H1 (cell line): ENCODE results near the gene DOCK10. TPM values are rescaled to one million over a fixed set of nuclear protein-coding genes. Genes with fewer than 3 reads are reported as not detected.

ENCODE experiments used
- CTCF ChIA-PET: fragments of 300-600 bp; sonication (Branson Sonifier 250); formaldehyde crosslinking; loops from one replicate; lab custom pipeline; 2021; ENCODE audit not compliant: partially characterized antibody; lab: Charles Lee
- POLR2A ChIA-PET: fragments of 300-600 bp; sonication (Branson Sonifier 250); formaldehyde crosslinking; loops from one replicate; lab custom pipeline; 2021; ENCODE audit warnings: inconsistent platforms; ENCODE audit not compliant: partially characterized antibody; lab: Charles Lee
- DNase-seq, 2 experiments: peaks; one replicate each; pipeline versions ENCODE4 v3.0.0 to v3.0.0-alpha.2; 2010 to 2022; ENCODE audit warnings: low spot score in 2 of 2, low read depth in 1 of 2, mixed read lengths in 1 of 2
- FAIRE-seq: peaks from 2 replicates; lab custom pipeline; 2011; peaks lifted over from hg19 to GRCh38; lab: Jason Lieb, UNC
- H2AFZ ChIP-seq: 2 replicates; pipeline ENCODE4 v1.8.1; 2012; ENCODE audit warnings: low read length, inconsistent platforms
- H2AK5ac ChIP-seq: 2 replicates; pipeline ENCODE4 v1.6.1; 2013; ENCODE audit warnings: low read depth, low read length
- H2BK120ac ChIP-seq: replicated peaks from 2 replicates; pipeline ENCODE3; 2013; ENCODE audit warnings: low read depth, low read length, inconsistent platforms
- H2BK12ac ChIP-seq: 2 replicates; pipeline ENCODE4 v1.6.1; 2013; ENCODE audit warnings: low read depth, low read length
- H2BK15ac ChIP-seq: 2 replicates; pipeline ENCODE4 v1.6.1; 2013; ENCODE audit warnings: low read length
- H2BK20ac ChIP-seq: 2 replicates; pipeline ENCODE4 v1.6.1; 2013; ENCODE audit warnings: low read length
- H2BK5ac ChIP-seq: 2 replicates; pipeline ENCODE4 v1.6.1; 2013; ENCODE audit warnings: low read depth, low read length
- H3K14ac ChIP-seq: 2 replicates; pipeline ENCODE4 v1.6.1; 2013; ENCODE audit warnings: inconsistent platforms; ENCODE audit not compliant: insufficient read length
- H3K18ac ChIP-seq: 2 replicates; pipeline ENCODE4 v1.6.1; 2013; ENCODE audit warnings: low read length; ENCODE audit errors: extremely low read depth
- H3K23ac ChIP-seq: 2 replicates; pipeline ENCODE4 v1.6.1; 2013; ENCODE audit warnings: inconsistent platforms; ENCODE audit not compliant: insufficient read length
- H3K23me2 ChIP-seq: 2 replicates; pipeline ENCODE4 v1.6.1; 2013; ENCODE audit warnings: low read depth, low read length
- H3K27ac ChIP-seq: 2 replicates; pipeline ENCODE4 v1.6.1; 2011; ENCODE audit warnings: low read depth, low read length, inconsistent platforms
- H3K27me3 ChIP-seq, 4 experiments: replicated peaks in 1 of 4; 1 replicate in 1 of 4; 2 replicates in 3 of 4; pipeline versions ENCODE4 v1.6.1 to v1.8.1; 2011 to 2013; ENCODE audit warnings: low read length in 3 of 4, mild to moderate bottlenecking in 3 of 4, inconsistent platforms in 2 of 4, mixed read lengths in 2 of 4, moderate library complexity in 1 of 4; ENCODE audit not compliant: control insufficient read depth in 3 of 4, insufficient read depth in 3 of 4; ENCODE audit errors: extremely low read depth in 1 of 4
- H3K36me3 ChIP-seq, 4 experiments: 2 replicates each; pipeline versions ENCODE4 v1.6.1 to v1.8.1; 2011 to 2013; ENCODE audit warnings: mild to moderate bottlenecking in 4 of 4, low read length in 3 of 4, moderate library complexity in 2 of 4, control low read depth in 1 of 4, inconsistent platforms in 1 of 4; ENCODE audit not compliant: insufficient read depth in 4 of 4, control insufficient read depth in 2 of 4
- H3K4ac ChIP-seq: replicated peaks from 2 replicates; pipeline ENCODE3; 2013; ENCODE audit warnings: low read length, low read depth, mixed read lengths, inconsistent platforms; ENCODE audit not compliant: insufficient read length
- H3K4me1 ChIP-seq, 4 experiments: replicated peaks in 1 of 4; 1 replicate in 1 of 4; 2 replicates in 3 of 4; pipeline versions ENCODE4 v1.6.1 to v1.8.1; 2011 to 2013; ENCODE audit warnings: low read length in 3 of 4, inconsistent platforms in 2 of 4, mixed read lengths in 1 of 4; ENCODE audit not compliant: insufficient read depth in 4 of 4, control insufficient read depth in 3 of 4
- H3K4me2 ChIP-seq, 2 experiments: 2 replicates each; pipeline versions ENCODE4 v1.6.1 to v1.8.1; 2011 to 2013; ENCODE audit warnings: low read depth in 2 of 2, low read length in 2 of 2, control low read depth in 1 of 2, inconsistent platforms in 1 of 2, mild to moderate bottlenecking in 1 of 2; ENCODE audit not compliant: insufficient read depth in 1 of 2
- H3K4me3 ChIP-seq, 4 experiments: fragments of 200-600, 300-600 bp in 1 of 4; sonication (generic), shearing (Covaris generic), sonication (Bioruptor Twin) in 1 of 4; 2 replicates each; pipeline versions ENCODE4 v1.5.1 to v1.8.1; 2011 to 2016; ENCODE audit warnings: low read length in 4 of 4, low read depth in 3 of 4, control low read depth in 2 of 4, inconsistent platforms in 2 of 4, mild to moderate bottlenecking in 2 of 4, mixed read lengths in 1 of 4, moderate library complexity in 1 of 4; ENCODE audit not compliant: insufficient read depth in 2 of 4; ENCODE audit errors: extremely low read depth in 1 of 4
- H3K56ac ChIP-seq: replicated peaks from 2 replicates; pipeline ENCODE3; 2013; ENCODE audit warnings: low read depth, mild to moderate bottlenecking, mixed read lengths, low read length, inconsistent platforms; ENCODE audit not compliant: insufficient read length
- H3K79me1 ChIP-seq: 2 replicates; pipeline ENCODE4 v1.6.1; 2013; ENCODE audit warnings: low read depth, low read length, control low read depth
- H3K79me2 ChIP-seq, 2 experiments: 2 replicates each; pipeline versions ENCODE4 v1.6.1 to v1.8.1; 2012 to 2013; ENCODE audit warnings: low read length in 2 of 2, mild to moderate bottlenecking in 2 of 2, inconsistent platforms in 1 of 2; ENCODE audit not compliant: insufficient read depth in 2 of 2, control insufficient read depth in 1 of 2
- H3K9ac ChIP-seq, 4 experiments: replicated peaks in 1 of 4; 1 replicate in 1 of 4; 2 replicates in 3 of 4; pipeline versions ENCODE4 v1.6.1 to v1.8.1; 2011 to 2013; ENCODE audit warnings: low read depth in 3 of 4, low read length in 3 of 4, control low read depth in 2 of 4, mild to moderate bottlenecking in 2 of 4, moderate library complexity in 2 of 4, inconsistent platforms in 1 of 4; ENCODE audit errors: extremely low read depth in 1 of 4
- H3K9me3 ChIP-seq, 2 experiments: 2 replicates each; pipeline versions ENCODE4 v1.6.1 to v1.8.1; 2012 to 2013; ENCODE audit warnings: mild to moderate bottlenecking in 2 of 2, moderate library complexity in 2 of 2, control low read depth in 1 of 2, inconsistent platforms in 1 of 2, low read depth in 1 of 2, low read length in 1 of 2, mixed read lengths in 1 of 2; ENCODE audit not compliant: insufficient read depth in 2 of 2
- H4K20me1 ChIP-seq, 2 experiments: replicated peaks in 1 of 2; 2 replicates each; pipeline versions ENCODE3 to v1.8.1; 2011 to 2013; ENCODE audit warnings: inconsistent platforms in 2 of 2, low read length in 2 of 2, mild to moderate bottlenecking in 1 of 2; ENCODE audit not compliant: insufficient read depth in 2 of 2, control insufficient read depth in 1 of 2
- H4K5ac ChIP-seq: 2 replicates; pipeline ENCODE4 v1.6.1; 2013; ENCODE audit warnings: low read length, low read depth, mixed read lengths, inconsistent platforms; ENCODE audit not compliant: insufficient read length
- H4K8ac ChIP-seq: 2 replicates; pipeline ENCODE4 v1.8.0; 2013; ENCODE audit warnings: mild to moderate bottlenecking, moderate library complexity, low read length, inconsistent platforms; ENCODE audit not compliant: insufficient read depth; ENCODE audit errors: extremely low read depth
- H4K91ac ChIP-seq: replicated peaks from 2 replicates; pipeline ENCODE3; 2013; ENCODE audit warnings: low read length, mixed read lengths, inconsistent platforms; ENCODE audit not compliant: insufficient read length
- CBX5 ChIP-seq: fragments of 300-800, 300-1000 bp; sonication (generic); IDR thresholded peaks from 2 replicates; pipeline ENCODE4 v1.7.1; 2016; ENCODE audit warnings: antibody characterized with exemption, low read length, low read depth
- CHD1 ChIP-seq: IDR thresholded peaks from 2 replicates; pipeline ENCODE4 v1.6.1; 2012; ENCODE audit warnings: low read depth, low read length, improper control_type of control experiment
- CREB1 ChIP-seq: IDR thresholded peaks from 2 replicates; pipeline ENCODE4 v1.6.1; 2012; ENCODE audit warnings: inconsistent platforms
- HDAC6 ChIP-seq: IDR thresholded peaks from one replicate; pipeline ENCODE4 v1.7.1; 2012; ENCODE audit warnings: low read depth, mild to moderate bottlenecking, inconsistent platforms, low read length, moderate library complexity
- KDM4A ChIP-seq: IDR thresholded peaks from one replicate; pipeline ENCODE4 v1.7.1; 2012; ENCODE audit warnings: low read depth, mild to moderate bottlenecking, moderate library complexity, low read length, inconsistent platforms; ENCODE audit not compliant: severe bottlenecking
- MAX ChIP-seq: IDR thresholded peaks from 2 replicates; pipeline ENCODE4 v1.6.1; 2012; ENCODE audit warnings: inconsistent platforms
- NANOG ChIP-seq: IDR thresholded peaks from 2 replicates; pipeline ENCODE4 v1.6.1; 2011; ENCODE audit warnings: low read length, low read depth, mild to moderate bottlenecking, inconsistent platforms; ENCODE audit not compliant: insufficient read depth, poor library complexity, severe bottlenecking
- POLR2AphosphoS5 ChIP-seq: IDR thresholded peaks from 2 replicates; pipeline ENCODE4 v1.6.1; 2011; ENCODE audit warnings: low read depth, low read length
- POU5F1 ChIP-seq: IDR thresholded peaks from 2 replicates; pipeline ENCODE4 v1.6.1; 2011; ENCODE audit warnings: low read depth, mild to moderate bottlenecking, low read length, moderate library complexity
- SIN3A ChIP-seq, 2 experiments: IDR thresholded peaks in 1 of 2; conservative IDR thresholded peaks in 1 of 2; 2 replicates each; pipeline ENCODE4 v1.6.1; 2011 to 2012; ENCODE audit warnings: low read length in 2 of 2, improper control_type of control experiment in 1 of 2, low read depth in 1 of 2, mild to moderate bottlenecking in 1 of 2
- SIX5 ChIP-seq: IDR thresholded peaks from 2 replicates; pipeline ENCODE4 v1.6.1; 2011; ENCODE audit warnings: mild to moderate bottlenecking, low read depth, low read length
- SP2 ChIP-seq: IDR thresholded peaks from 2 replicates; pipeline ENCODE4 v1.6.1; 2012; ENCODE audit warnings: mild to moderate bottlenecking, low read length, inconsistent platforms
- TAF7 ChIP-seq: optimal IDR thresholded peaks from 2 replicates; pipeline ENCODE3; 2011; ENCODE audit warnings: low read depth, mild to moderate bottlenecking, inconsistent platforms, low read length, moderate library complexity, borderline replicate concordance
- TCF12 ChIP-seq: IDR thresholded peaks from 2 replicates; pipeline ENCODE4 v1.6.1; 2011; ENCODE audit warnings: low read depth, mild to moderate bottlenecking, low read length
- TEAD4 ChIP-seq: IDR thresholded peaks from 2 replicates; pipeline ENCODE4 v1.6.1; 2012; ENCODE audit warnings: low read depth, low read length, inconsistent platforms, mixed read lengths
- ZNF274 ChIP-seq: IDR thresholded peaks from 2 replicates; pipeline ENCODE4 v1.7.0; 2012; ENCODE audit warnings: low read length, borderline replicate concordance; ENCODE audit errors: extremely low read depth
- WGBS, 2 experiments: shearing (Covaris generic) in 1 of 2; methylation state at CpG; one replicate each; pipeline versions ENCODE4 v1.1.6 to v1.1.7; 2013 to 2015; ENCODE audit warnings: low lambda C conversion rate in 2 of 2, mixed read lengths in 2 of 2, inconsistent platforms in 1 of 2, low coverage in 1 of 2, missing lambda C conversion rate in 1 of 2; ENCODE audit not compliant: insufficient replicate concordance in 2 of 2, insufficient coverage in 1 of 2, insufficient read length in 1 of 2; ENCODE audit errors: extremely low coverage in 1 of 2, missing lambda C conversion rate in 1 of 2; 5-methylcytosine and 5-hydroxymethylcytosine counted together
- polyA plus RNA-seq, 7 experiments: library from polyadenylated mRNA; depleted of rRNA in 3 of 7; stranded (reverse) in 5 of 7; unstranded in 2 of 7; fragments of >200 nt in 5 of 7; fragments of 200-250 nt in 2 of 7; gene quantifications; 1 replicate in 5 of 7; 2 replicates in 1 of 7; 4 replicates in 1 of 7; pipeline versions ENCODE4 v1.2.1 to v1.2.3, GENCODE V29; 2011 to 2013; ENCODE audit warnings: missing spikeins in 2 of 7, mixed read lengths in 2 of 7
- total RNA-seq: library from RNA; stranded (reverse); fragmentation: NEBNext Ultra II Directional; extraction: Animal tissue kit (Norgen Biotek cat#: 25700); gene quantifications from 2 replicates; pipeline ENCODE4 v1.2.1, GENCODE V29; 2021

Gene DOCK10
- total and polyA plus RNA-seq, 2 of the 8 experiments (the other 6 are each of a cell fraction or from before 2014, with no cell fraction given), result 0.33 to 1.6 TPM

GRCh38 chr2:224837066-224837465, 205.2 kb downstream of the DOCK10 start:
- TF ChIP-seq HDAC6 (no peak), CBX5 (no peak), POU5F1 (no peak), TEAD4 (no peak), TCF12 (no peak), POLR2AphosphoS5 (no peak), ZNF274 (no peak), MAX (no peak), SIX5 (no peak), TAF7 (no peak), KDM4A (no peak), SP2 (no peak), NANOG (no peak), SIN3A (conservative IDR thresholded peaks at IDR 0.05 in 1 of 2, IDR thresholded peaks at IDR 0.05 in 1 of 2; ENCODE audit: low read depth in 1 of 2, low read length in 2 of 2) (no peak), CHD1 (no peak), CREB1 (no peak)
- no peaks in the 10 kb centered on the region for H3K79me2 ChIP-seq
- no peak overlapping the region for H3K18ac ChIP-seq
- no peak overlapping the region for H2BK12ac ChIP-seq
- no peaks in the 10 kb centered on the region for H3K36me3 ChIP-seq
- no peak overlapping the region for H2BK5ac ChIP-seq
- H3K14ac ChIP-seq, result no peak overlapping the region
- POLR2A ChIA-PET, result no interaction called here
- no peak overlapping the region for H3K27ac ChIP-seq
- no peak for DNase-seq
- H4K8ac ChIP-seq, result no peak overlapping the region
- CTCF ChIA-PET, result interaction anchor here (1.0 to 1.5 kb wide), 2 partner anchors 16 to 165 kb away, joined by 3 read pairs; no protein-coding TSS in a partner anchor
- H2BK120ac ChIP-seq, result no peak overlapping the region
- no peaks in the 10 kb centered on the region for H4K20me1 ChIP-seq
- no peaks in the 10 kb centered on the region for H3K4me1 ChIP-seq
- no peak overlapping the region for H4K91ac ChIP-seq
- no peak overlapping the region for H3K56ac ChIP-seq
- no peak overlapping the region for H3K4ac ChIP-seq
- H3K9me3 ChIP-seq, result peaks cover 3% of the 10 kb centered on the region in 2 experiments; a peak in 1 of 4 replicates
- no peak overlapping the region for H3K4me3 ChIP-seq
- no peak overlapping the region for H2BK20ac ChIP-seq
- WGBS, 2 experiments, result 96% methylated on average over 2 of the region's 2 CpGs; no CpG with 5 or more reads in 1 of the 2 experiments
- no peak overlapping the region for H4K5ac ChIP-seq
- H3K4me2 ChIP-seq, result no peak overlapping the region
- no peak overlapping the region for H2AK5ac ChIP-seq
- H2BK15ac ChIP-seq, result no peak overlapping the region
- H2AFZ ChIP-seq, result no peak overlapping the region
- no peak overlapping the region for H3K23ac ChIP-seq
- no peaks in the 10 kb centered on the region for H3K79me1 ChIP-seq
- H3K9ac ChIP-seq, result no peak overlapping the region
- H3K23me2 ChIP-seq, result no peaks in the 10 kb centered on the region
- FAIRE-seq, result no peak
- H3K27me3 ChIP-seq, result no peaks in the 10 kb centered on the region
